Measurements from ENCODE around the gene BET1L. TPM values are rescaled to one million over a fixed set of nuclear protein-coding genes. Genes with fewer than 3 reads are reported as not detected.

The BET1L gene
- total RNA-seq, 1 donor from 2014 or later = 44.3 TPM

- H3K27ac Mint-ChIP-seq (ENCODE audit: unreplicated experiment) = no peak overlapping the region
- no peaks in the 10 kb centered on the region for H3K27me3 Mint-ChIP-seq (ENCODE audit: low read depth)
- H3K4me3 Mint-ChIP-seq = peak overlapping the region; percentile 75
- H3K36me3 Mint-ChIP-seq (ENCODE audit: low read depth) = no peaks in the 10 kb centered on the region
- peaks cover 8% of the 10 kb centered on the region for H3K4me1 Mint-ChIP-seq
- no peak for TF ChIP-seq CTCF (conservative IDR thresholded peaks at IDR 0.05)
- DNase-seq (ENCODE audit: low read depth, low spot score) = no peak
- H3K9me3 Mint-ChIP-seq = no peaks in the 10 kb centered on the region
Observed at GRCh38 chr11:201966-202365, 5.2 kb downstream of the BET1L start.

DNA sequence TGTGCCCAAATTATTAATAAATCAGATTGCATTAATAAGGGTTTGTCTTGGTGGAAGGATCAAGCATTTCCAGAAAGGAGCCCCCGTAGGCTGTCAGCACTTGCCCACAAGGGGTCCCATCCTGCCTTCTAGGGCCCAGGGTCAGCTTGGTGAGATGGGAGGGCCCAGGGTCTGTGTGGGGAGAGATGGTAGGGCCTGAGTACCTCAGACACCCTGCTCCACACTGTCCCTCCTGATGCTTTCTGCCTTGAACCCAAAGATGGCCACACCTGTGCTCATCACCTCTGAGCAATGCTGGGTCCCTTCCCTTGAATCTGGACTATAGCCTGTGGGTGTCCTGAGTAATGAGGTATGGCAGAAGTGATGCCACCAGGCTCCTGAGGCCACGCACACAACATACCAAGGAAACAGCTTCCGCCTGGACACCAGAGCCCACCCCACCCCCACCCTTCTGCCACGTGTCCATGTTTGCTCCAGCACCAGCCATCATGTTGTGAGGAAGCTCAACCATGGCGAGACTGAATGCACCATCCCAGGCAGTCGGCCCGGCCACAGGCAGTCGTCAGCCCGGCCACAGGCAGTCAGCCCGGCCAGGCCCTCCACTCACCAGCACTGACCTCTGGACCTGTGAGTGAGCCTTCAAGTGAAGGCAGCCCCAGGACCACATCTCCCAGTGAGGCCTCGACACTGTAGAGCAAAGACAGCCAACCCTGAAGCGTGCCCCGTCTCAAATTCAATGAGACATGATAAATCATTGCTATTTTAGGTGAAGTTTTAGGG lies 6.8 kb downstream of the BET1L start:
- Mint-ChIP-seq H3K36me3 (ENCODE audit: low read depth) (no peaks in the 10 kb centered on the region), H3K4me3 (no peak overlapping the region), H3K27ac (ENCODE audit: unreplicated experiment) (no peak overlapping the region), H3K9me3 (no peaks in the 10 kb centered on the region), H3K4me1 (no peaks in the 10 kb centered on the region), H3K27me3 (ENCODE audit: low read depth) (no peaks in the 10 kb centered on the region)
- no peak for DNase-seq (ENCODE audit: low read depth, low spot score)
- TF ChIP-seq CTCF (conservative IDR thresholded peaks at IDR 0.05) = no peak

GRCh38 chr11:199782-200181 lies 7.4 kb downstream of the BET1L start:
- no peaks in the 10 kb centered on the region for H3K9me3 Mint-ChIP-seq
- H3K4me1 Mint-ChIP-seq = no peaks in the 10 kb centered on the region
- no peak for TF ChIP-seq CTCF (conservative IDR thresholded peaks at IDR 0.05)
- no peaks in the 10 kb centered on the region for H3K27me3 Mint-ChIP-seq (ENCODE audit: low read depth)
- no peak overlapping the region for H3K27ac Mint-ChIP-seq (ENCODE audit: unreplicated experiment)
- DNase-seq (ENCODE audit: low read depth, low spot score) = no peak
- H3K4me3 Mint-ChIP-seq = no peak overlapping the region
- no peaks in the 10 kb centered on the region for H3K36me3 Mint-ChIP-seq (ENCODE audit: low read depth)

GRCh38 chr11:199004-199581 lies 8.1 kb downstream of the BET1L start:
- DNase-seq (ENCODE audit: low read depth, low spot score) = no peak
- Mint-ChIP-seq H3K9me3 (no peaks in the 10 kb centered on the region), H3K4me3 (no peak overlapping the region), H3K27me3 (ENCODE audit: low read depth) (no peaks in the 10 kb centered on the region), H3K36me3 (ENCODE audit: low read depth) (no peaks in the 10 kb centered on the region), H3K4me1 (no peaks in the 10 kb centered on the region), H3K27ac (ENCODE audit: unreplicated experiment) (no peak overlapping the region)
- TF ChIP-seq CTCF (conservative IDR thresholded peaks at IDR 0.05) = no peak

DNA sequence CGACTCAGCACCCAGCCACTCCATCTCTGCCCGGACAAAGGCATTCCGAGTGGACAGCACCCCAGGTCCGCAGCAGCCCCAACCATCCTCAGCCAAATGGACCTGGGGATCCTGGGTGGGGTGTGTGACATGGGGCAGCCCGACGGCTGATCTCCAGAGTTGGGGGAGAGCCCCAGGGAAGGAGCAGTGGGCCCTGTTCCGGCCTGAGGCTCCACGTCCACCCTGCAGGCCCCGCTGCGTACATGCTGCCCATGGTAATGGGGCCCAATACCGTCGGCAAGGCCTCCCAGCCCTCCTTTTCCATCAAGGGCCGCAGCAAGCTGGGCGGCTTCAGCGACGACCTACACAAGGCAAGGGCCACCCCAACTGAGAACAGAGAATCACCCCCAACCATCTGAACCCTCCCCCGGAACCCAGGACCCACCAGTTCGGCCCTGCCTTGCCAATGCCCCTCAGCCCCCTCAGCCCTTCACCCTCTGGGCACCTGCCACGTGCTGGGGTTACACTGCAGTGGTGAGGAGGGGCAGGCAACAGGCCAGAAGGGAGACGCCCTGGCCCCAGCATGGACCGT lies 8.9 kb downstream of the BET1L start:
- H3K27ac Mint-ChIP-seq (ENCODE audit: unreplicated experiment) = peak overlapping the region; percentile 54
- H3K27me3 Mint-ChIP-seq (ENCODE audit: low read depth) = no peaks in the 10 kb centered on the region
- no peaks in the 10 kb centered on the region for H3K36me3 Mint-ChIP-seq (ENCODE audit: low read depth)
- TF ChIP-seq CTCF (conservative IDR thresholded peaks at IDR 0.05) = no peak
- H3K4me1 Mint-ChIP-seq = no peaks in the 10 kb centered on the region
- H3K4me3 Mint-ChIP-seq = no peak overlapping the region
- no peaks in the 10 kb centered on the region for H3K9me3 Mint-ChIP-seq
- no peak for DNase-seq (ENCODE audit: low read depth, low spot score)

Data from neural crest cell (in vitro differentiated cells).